ENCODE data around the gene TTC19. TPM values are rescaled to one million over a fixed set of nuclear protein-coding genes. Genes with fewer than 3 reads are reported as not detected.

The TTC19 gene
- total RNA-seq, 3 donors from 2014 or later: 46.4 to 111 (median 105) TPM

GRCh38 chr17:15969463-15969862 is 30.2 kb upstream of the TTC19 start:
- no peak for DNase-seq (ENCODE audit: low spot score in 2 of 2)
- H3K4me1 ChIP-seq: peaks cover 0 to 10% of the 10 kb centered on the region in 2 donors
- no peaks in the 10 kb centered on the region for H3K27me3 ChIP-seq
- no peaks in the 10 kb centered on the region for H3K9me3 ChIP-seq
- intact Hi-C loops (cut with DNase I; ENCODE audit: low total_unique reads): no loop called here
- H3K4me3 ChIP-seq: no peak overlapping the region
- no peak overlapping the region for H3K27ac ChIP-seq
- H3K36me3 ChIP-seq: no peaks in the 10 kb centered on the region
- TF ChIP-seq POLR2AphosphoS5 (IDR thresholded peaks at IDR 0.05): no peak
- TF ChIP-seq CTCF (IDR thresholded peaks at IDR 0.05): no peak
- TF ChIP-seq POLR2A (IDR thresholded peaks at IDR 0.05): no peak

- Histone ChIP-seq H3K27me3 (no peaks in the 10 kb centered on the region), H3K4me3 (no peak overlapping the region), H3K36me3 (no peaks in the 10 kb centered on the region), H3K4me1 (peaks cover 0 to 7% of the 10 kb centered on the region in 2 donors), H3K9me3 (no peaks in the 10 kb centered on the region), H3K27ac (no peak overlapping the region)
- no peak for DNase-seq (ENCODE audit: low spot score in 2 of 2)
- TF ChIP-seq CTCF (IDR thresholded peaks at IDR 0.05): no peak
- intact Hi-C loops (cut with DNase I; ENCODE audit: low total_unique reads): no loop called here
Measured at GRCh38 chr17:15970500-15970899, 29.1 kb upstream of the TTC19 start.

- no peaks in the 10 kb centered on the region for H3K27me3 ChIP-seq
Measured at GRCh38 chr17:15971098-15971678, 28.4 kb upstream of the TTC19 start.

GRCh38 chr17:15971882-15972281 is 27.7 kb upstream of the TTC19 start:
- intact Hi-C loops (cut with DNase I; ENCODE audit: low total_unique reads): no loop called here
- Histone ChIP-seq H3K27me3 (no peaks in the 10 kb centered on the region), H3K9me3 (no peaks in the 10 kb centered on the region), H3K4me1 (peaks cover 0 to 3% of the 10 kb centered on the region in 2 donors), H3K27ac (no peak overlapping the region), H3K36me3 (no peaks in the 10 kb centered on the region), H3K4me3 (no peak overlapping the region)
- no peak for DNase-seq (ENCODE audit: low spot score in 2 of 2)
- TF ChIP-seq POLR2A (IDR thresholded peaks at IDR 0.05): no peak
- no peak for TF ChIP-seq POLR2AphosphoS5 (IDR thresholded peaks at IDR 0.05)
- no peak for TF ChIP-seq CTCF (IDR thresholded peaks at IDR 0.05)

More at GRCh38 chr17:15971098-15971678, 28.4 kb upstream of the TTC19 start:
- intact Hi-C loops (cut with DNase I; ENCODE audit: low total_unique reads): no loop called here
- TF ChIP-seq POLR2AphosphoS5 (IDR thresholded peaks at IDR 0.05) (no peak), POLR2A (IDR thresholded peaks at IDR 0.05) (no peak), CTCF (IDR thresholded peaks at IDR 0.05) (no peak)
- peaks cover 0 to 6% of the 10 kb centered on the region in 2 donors for H3K4me1 ChIP-seq
- DNase-seq (ENCODE audit: low spot score in 2 of 2): no peak
- H3K9me3 ChIP-seq: no peaks in the 10 kb centered on the region
- H3K27ac ChIP-seq: no peak overlapping the region
- no peaks in the 10 kb centered on the region for H3K36me3 ChIP-seq
- no peak overlapping the region for H3K4me3 ChIP-seq

- Histone ChIP-seq H3K27ac (no peak overlapping the region), H3K9me3 (no peaks in the 10 kb centered on the region), H3K36me3 (no peaks in the 10 kb centered on the region), H3K4me1 (no peaks in the 10 kb centered on the region), H3K27me3 (no peaks in the 10 kb centered on the region), H3K4me3 (no peak overlapping the region)
- TF ChIP-seq POLR2A (IDR thresholded peaks at IDR 0.05) (no peak), CTCF (IDR thresholded peaks at IDR 0.05) (no peak), POLR2AphosphoS5 (IDR thresholded peaks at IDR 0.05) (no peak)
- DNase-seq (ENCODE audit: low spot score in 2 of 2): no peak
- intact Hi-C loops (cut with DNase I; ENCODE audit: low total_unique reads): no loop called here
Measured at GRCh38 chr17:15972497-15972951, 27.1 kb upstream of the TTC19 start.

Data from breast epithelium (tissue), 4 donors.